ENCODE results near the gene DGKE.

DGKE gene

DNA sequence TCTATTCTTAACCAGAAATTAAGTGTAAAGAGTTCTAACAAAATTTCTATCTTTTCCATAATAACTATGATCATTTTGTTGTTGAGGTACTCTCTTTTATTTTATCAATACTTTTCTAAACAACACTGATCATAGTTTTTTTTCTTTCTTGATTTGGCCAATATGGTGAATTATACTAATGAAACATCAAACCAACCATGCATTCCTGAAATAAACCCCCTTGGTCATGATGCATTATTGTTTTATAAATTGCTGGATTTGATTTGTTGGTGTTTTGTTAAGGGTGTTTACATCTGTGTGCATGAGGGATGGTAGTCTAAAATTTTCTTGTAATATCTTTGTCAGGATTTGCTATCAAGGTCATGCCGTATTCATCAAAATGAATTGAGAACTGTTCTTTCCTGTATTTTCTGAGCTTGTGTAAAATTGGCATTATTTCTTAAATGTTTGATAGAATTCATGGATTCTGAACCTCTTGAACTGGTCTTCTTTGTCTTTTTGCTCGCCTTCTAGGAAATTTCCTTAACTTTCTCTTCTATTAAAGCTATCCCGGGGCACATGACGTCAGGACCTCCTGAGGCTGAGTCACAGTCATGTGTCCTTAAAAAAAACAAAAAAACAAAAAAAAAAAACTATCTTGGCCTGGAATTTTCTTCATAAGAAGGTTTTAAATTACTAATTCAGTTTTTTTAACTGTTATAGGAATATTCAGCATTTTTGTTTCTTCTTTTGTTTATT lies 83.8 kb downstream of the DGKE start:
- peak; percentile 45 to 72 (median 70) for DNase-seq

GRCh38 chr17:56918916-56919315 lies 85.0 kb downstream of the DGKE start:
- DNase-seq, result peak; percentile 39 to 94 (median 80)

Data from suppressor macrophage (primary cell).